ENCODE results near the gene RPTOR.
A peak's percentile ranks its signal among the peaks of the same experiment; 100 is the strongest.

Gene RPTOR

GRCh38 chr17:80861892-80862291 is 317.3 kb downstream of the RPTOR start:
- Histone ChIP-seq H3K36me3 (ENCODE audit: insufficient read depth, low read length) (peaks cover 40% of the 10 kb centered on the region), H3K4me1 (ENCODE audit: insufficient read depth, low read length) (peaks cover 4% of the 10 kb centered on the region; the same call in 1 of the 2 replicates), H3K79me2 (ENCODE audit: insufficient read depth, low read length) (no peaks in the 10 kb centered on the region), H2AFZ (ENCODE audit: low read depth, low read length) (no peak overlapping the region), H3K9ac (ENCODE audit: low read depth, low read length) (no peak overlapping the region), H3K4me2 (ENCODE audit: insufficient read depth, low read length) (no peak overlapping the region), H3K4me3 (ENCODE audit: low read depth in 1 of 2, low read length in 2 of 2) (no peak overlapping the region), H3K27ac (ENCODE audit: low read length) (peak overlapping the region; percentile 45; the same call in 1 of the 2 replicates), H4K20me1 (ENCODE audit: insufficient read depth, low read length) (no peaks in the 10 kb centered on the region), H3K9me3 (ENCODE audit: insufficient read depth, low read length, severe bottlenecking) (no peaks in the 10 kb centered on the region), H3K27me3 (ENCODE audit: insufficient read depth, low read length, poor library complexity) (no peaks in the 10 kb centered on the region)
- 0 out of 3 replicates have a peak, but pooled peaks have one; percentile 27 for ATAC-seq (ENCODE audit: insufficient read depth, low read depth)
- TF ChIP-seq EZH2 (IDR thresholded peaks at IDR 0.05; ENCODE audit: borderline replicate concordance, low read depth, low read length, severe bottlenecking) = no peak
- no peak for TF ChIP-seq CTCF (IDR thresholded peaks at IDR 0.05; ENCODE audit: borderline replicate concordance, extremely low read depth, low read length, poor library complexity, severe bottlenecking)
- no peak for DNase-seq

- H3K36me3 ChIP-seq (ENCODE audit: insufficient read depth, low read length) = peaks cover 34% of the 10 kb centered on the region
- DNase-seq (peak; percentile 47), ATAC-seq (ENCODE audit: insufficient read depth, low read depth) (no peak)
- H3K9me3 ChIP-seq (ENCODE audit: insufficient read depth, low read length, severe bottlenecking) = no peaks in the 10 kb centered on the region
- H3K4me3 ChIP-seq (ENCODE audit: low read depth in 1 of 2, low read length in 2 of 2) = no peak overlapping the region
- no peak overlapping the region for H3K4me2 ChIP-seq (ENCODE audit: insufficient read depth, low read length)
- no peak overlapping the region for H3K9ac ChIP-seq (ENCODE audit: low read depth, low read length)
- no peak overlapping the region for H3K27ac ChIP-seq (ENCODE audit: low read length)
- H3K27me3 ChIP-seq (ENCODE audit: insufficient read depth, low read length, poor library complexity) = no peaks in the 10 kb centered on the region
- TF ChIP-seq EZH2 (IDR thresholded peaks at IDR 0.05; ENCODE audit: borderline replicate concordance, low read depth, low read length, severe bottlenecking) (no peak), CTCF (IDR thresholded peaks at IDR 0.05; ENCODE audit: borderline replicate concordance, extremely low read depth, low read length, poor library complexity, severe bottlenecking) (no peak)
- no peaks in the 10 kb centered on the region for H4K20me1 ChIP-seq (ENCODE audit: insufficient read depth, low read length)
- peaks cover 4% of the 10 kb centered on the region; the same call in 1 of the 2 replicates for H3K4me1 ChIP-seq (ENCODE audit: insufficient read depth, low read length)
- H2AFZ ChIP-seq (ENCODE audit: low read depth, low read length) = no peak overlapping the region
- no peaks in the 10 kb centered on the region for H3K79me2 ChIP-seq (ENCODE audit: insufficient read depth, low read length)
These were observed 317.9 kb downstream of the RPTOR start for GRCh38 chr17:80862481-80862961.

- DNase-seq (no peak), ATAC-seq (ENCODE audit: insufficient read depth, low read depth) (no peak)
- no peaks in the 10 kb centered on the region for H3K27me3 ChIP-seq (ENCODE audit: insufficient read depth, low read length, poor library complexity)
- TF ChIP-seq CTCF (IDR thresholded peaks at IDR 0.05; ENCODE audit: borderline replicate concordance, extremely low read depth, low read length, poor library complexity, severe bottlenecking) = no peak
- no peak for TF ChIP-seq EZH2 (IDR thresholded peaks at IDR 0.05; ENCODE audit: borderline replicate concordance, low read depth, low read length, severe bottlenecking)
- H3K9ac ChIP-seq (ENCODE audit: low read depth, low read length) = no peak overlapping the region
- H2AFZ ChIP-seq (ENCODE audit: low read depth, low read length) = no peak overlapping the region
- no peak overlapping the region for H3K4me3 ChIP-seq (ENCODE audit: low read depth in 1 of 2, low read length in 2 of 2)
- no peaks in the 10 kb centered on the region for H3K9me3 ChIP-seq (ENCODE audit: insufficient read depth, low read length, severe bottlenecking)
- peaks cover 4% of the 10 kb centered on the region; the same call in 1 of the 2 replicates for H3K4me1 ChIP-seq (ENCODE audit: insufficient read depth, low read length)
- no peak overlapping the region for H3K27ac ChIP-seq (ENCODE audit: low read length)
- no peak overlapping the region for H3K4me2 ChIP-seq (ENCODE audit: insufficient read depth, low read length)
- H3K36me3 ChIP-seq (ENCODE audit: insufficient read depth, low read length) = peaks cover 29% of the 10 kb centered on the region
- H4K20me1 ChIP-seq (ENCODE audit: insufficient read depth, low read length) = no peaks in the 10 kb centered on the region
- H3K79me2 ChIP-seq (ENCODE audit: insufficient read depth, low read length) = no peaks in the 10 kb centered on the region
These were observed 318.3 kb downstream of the RPTOR start for GRCh38 chr17:80862978-80863377.
